ENCODE results near the gene ATP1A3. TPM values are rescaled to one million over a fixed set of nuclear protein-coding genes. Genes with fewer than 3 reads are reported as not detected.
A peak's percentile ranks its signal among the peaks of the same experiment; 100 is the strongest.
"Not testable (repeated sequence)": the region's sequence is repeated elsewhere in the genome, so short reads cannot be mapped to it uniquely, and the experiment has no call there.

The ATP1A3 gene
- polyA plus RNA-seq, 3 donors from 2014 or later = 0.29 to 5.9 (median 1.8) TPM

DNA sequence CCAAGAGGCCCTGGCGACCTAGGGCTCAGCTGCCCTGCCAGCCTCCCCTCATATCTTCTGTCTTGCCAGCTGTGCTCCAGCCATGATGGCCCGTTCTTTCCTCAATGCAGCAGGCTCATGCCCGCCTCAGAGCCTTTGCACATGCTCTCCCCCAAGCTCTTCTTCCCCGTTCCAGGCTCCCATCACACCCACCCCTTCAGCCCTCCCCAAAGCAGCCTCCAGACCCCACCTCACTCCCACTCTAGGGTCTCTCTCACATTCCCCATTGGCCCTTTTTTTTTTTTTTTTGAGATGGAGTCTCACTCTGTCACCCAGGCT lies 29.9 kb upstream of the ATP1A3 start:
- H3K27me3 Mint-ChIP-seq (ENCODE audit: low read depth in 3 of 3) = peaks cover 0 to 10% (median 5%) of the 10 kb centered on the region in 3 donors
- no peaks in the 10 kb centered on the region for H3K36me3 Mint-ChIP-seq
- H3K27ac Mint-ChIP-seq = no peak overlapping the region
- no peaks in the 10 kb centered on the region for H3K4me1 Mint-ChIP-seq
- no peaks in the 10 kb centered on the region for H3K9me3 Mint-ChIP-seq
- DNase-seq = no peak
- H3K4me3 Mint-ChIP-seq = no peak overlapping the region

DNA sequence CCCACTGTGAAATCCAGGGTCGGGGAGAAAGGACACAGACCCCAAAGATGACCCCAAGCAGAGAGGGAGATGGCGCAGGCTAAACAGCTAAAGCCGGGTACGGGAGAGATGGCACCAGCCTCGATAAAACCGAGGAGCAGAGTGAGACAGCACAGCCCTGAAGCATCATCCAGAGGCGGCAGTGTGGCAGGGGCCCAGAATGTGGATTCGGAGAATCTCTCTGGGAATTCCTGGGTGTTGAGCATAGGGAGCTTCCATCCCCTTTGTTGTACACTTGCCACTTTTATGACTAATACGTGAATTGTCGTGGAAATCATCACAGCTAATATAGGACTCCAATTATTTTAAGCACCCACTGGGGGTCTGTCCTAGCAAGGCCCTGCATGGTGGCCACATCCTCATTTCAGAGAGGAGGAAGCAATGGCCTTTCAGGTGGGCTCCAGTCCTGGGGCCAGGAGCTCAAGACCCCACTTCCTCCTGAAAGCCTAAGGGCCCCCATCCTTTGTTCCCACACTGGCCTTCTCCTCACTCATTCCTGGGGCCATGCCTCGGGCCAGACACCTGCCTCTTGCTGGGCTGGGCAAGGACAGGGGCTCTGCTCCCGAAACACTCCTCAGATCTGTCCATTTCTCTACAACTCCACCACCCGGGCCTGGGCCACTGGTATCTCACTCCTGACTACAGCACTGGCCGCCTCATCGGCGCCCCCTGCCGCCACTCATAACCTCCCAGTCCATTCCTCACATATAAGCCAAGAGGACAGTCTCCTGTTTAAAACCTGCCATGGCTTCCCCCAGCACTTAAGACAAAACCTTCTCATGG lies 29.3 kb upstream of the ATP1A3 start:
- Mint-ChIP-seq H3K9me3 (no peaks in the 10 kb centered on the region), H3K4me3 (no peak overlapping the region), H3K4me1 (no peaks in the 10 kb centered on the region), H3K27me3 (ENCODE audit: low read depth in 3 of 3) (peaks cover 0 to 10% (median 1%) of the 10 kb centered on the region in 3 donors), H3K36me3 (no peaks in the 10 kb centered on the region), H3K27ac (no peak overlapping the region)
- no peak for DNase-seq

DNA sequence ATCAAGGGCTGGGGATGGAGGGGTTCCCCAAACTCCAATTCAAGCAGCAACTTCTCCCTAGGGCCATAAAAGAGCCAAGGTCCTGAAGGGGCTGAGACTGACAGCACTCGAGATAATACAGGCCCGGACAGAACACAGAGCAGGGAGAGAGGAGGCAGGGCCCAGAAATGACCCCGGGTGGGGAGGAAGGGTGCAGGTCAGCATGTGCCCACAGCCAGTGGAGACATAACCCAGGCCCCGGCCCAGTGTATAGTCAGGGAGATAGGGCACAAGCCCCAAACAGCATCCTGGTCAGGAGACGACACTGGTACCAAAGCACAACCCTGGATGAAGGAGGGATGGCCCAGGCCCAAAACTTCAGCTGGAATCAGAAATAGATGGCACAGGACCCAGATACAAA lies 28.6 kb upstream of the ATP1A3 start:
- H3K36me3 Mint-ChIP-seq = no peaks in the 10 kb centered on the region
- no peak for DNase-seq
- no peaks in the 10 kb centered on the region for H3K9me3 Mint-ChIP-seq
- H3K27me3 Mint-ChIP-seq (ENCODE audit: low read depth in 3 of 3) = peaks cover 0 to 11% (median 0%) of the 10 kb centered on the region in 3 donors
- no peaks in the 10 kb centered on the region for H3K4me1 Mint-ChIP-seq
- H3K4me3 Mint-ChIP-seq = no peak overlapping the region
- H3K27ac Mint-ChIP-seq = no peak overlapping the region

DNA sequence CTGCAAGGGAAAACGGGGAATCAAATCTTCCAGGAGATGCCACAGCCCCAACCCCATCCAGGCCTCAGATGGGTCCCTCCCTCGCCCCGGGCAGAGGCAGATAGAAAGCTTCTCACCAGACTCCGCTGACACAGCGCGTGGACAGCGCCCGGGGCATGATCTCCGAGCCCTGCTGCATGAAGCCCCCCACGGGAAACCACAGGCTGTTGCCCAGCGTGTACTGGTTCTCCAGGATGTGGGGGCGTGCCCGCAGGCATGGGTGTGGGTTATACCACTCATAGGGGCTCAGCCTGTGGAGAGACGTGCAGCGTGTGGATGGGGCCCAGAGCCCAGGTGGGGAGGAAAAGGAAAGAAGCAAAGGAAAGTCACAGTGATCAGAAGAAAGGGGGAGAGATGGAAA lies 27.2 kb upstream of the ATP1A3 start:
- Mint-ChIP-seq H3K9me3 (no peaks in the 10 kb centered on the region), H3K4me1 (no peaks in the 10 kb centered on the region), H3K27ac (peak overlapping the region in 1 of 6 donors; percentile 35), H3K4me3 (no peak overlapping the region), H3K36me3 (no peaks in the 10 kb centered on the region), H3K27me3 (ENCODE audit: low read depth in 3 of 3) (peaks cover 0 to 9% (median 0%) of the 10 kb centered on the region in 3 donors)
- DNase-seq = no peak

DNA sequence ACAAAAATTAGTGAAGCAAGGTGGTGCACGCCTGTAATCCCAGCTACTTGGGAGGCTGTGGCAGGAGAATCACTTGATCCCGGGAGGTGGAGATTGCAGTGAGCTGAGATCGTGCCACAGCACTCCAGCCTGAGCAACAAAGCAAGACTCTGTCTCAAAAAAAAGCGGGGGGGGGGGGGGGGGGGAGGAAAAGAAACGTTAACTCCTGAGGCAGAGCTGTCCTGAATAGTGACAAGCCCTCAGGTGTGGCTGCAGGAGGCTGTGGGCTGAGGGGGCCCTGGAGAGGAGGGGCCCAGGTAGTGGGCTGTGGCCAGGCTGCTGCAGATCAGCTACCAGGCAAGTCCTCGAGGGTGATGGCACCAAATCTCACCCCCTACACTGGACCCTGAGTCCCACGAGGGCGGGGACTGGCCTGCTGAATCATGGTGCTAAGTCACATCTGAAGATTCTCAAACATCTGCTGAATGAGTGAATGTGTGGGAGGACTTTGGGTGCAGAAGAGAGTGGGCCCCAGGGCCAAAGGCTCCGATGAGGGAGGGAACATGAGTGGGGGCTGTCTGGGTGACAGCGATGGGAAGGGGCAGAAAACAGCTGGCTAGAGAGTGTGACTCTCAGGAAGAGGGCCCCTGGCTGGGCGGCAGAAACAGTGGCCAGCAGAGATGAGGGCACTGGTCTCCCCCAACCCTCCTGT lies 24.6 kb upstream of the ATP1A3 start:
- H3K27me3 Mint-ChIP-seq (ENCODE audit: low read depth in 3 of 3) = peaks cover 0 to 7% (median 0%) of the 10 kb centered on the region in 3 donors
- H3K9me3 Mint-ChIP-seq = no peaks in the 10 kb centered on the region
- H3K4me3 Mint-ChIP-seq = no peak overlapping the region
- no peaks in the 10 kb centered on the region for H3K4me1 Mint-ChIP-seq
- no peaks in the 10 kb centered on the region for H3K36me3 Mint-ChIP-seq
- DNase-seq = no peak
- no peak overlapping the region for H3K27ac Mint-ChIP-seq

DNA sequence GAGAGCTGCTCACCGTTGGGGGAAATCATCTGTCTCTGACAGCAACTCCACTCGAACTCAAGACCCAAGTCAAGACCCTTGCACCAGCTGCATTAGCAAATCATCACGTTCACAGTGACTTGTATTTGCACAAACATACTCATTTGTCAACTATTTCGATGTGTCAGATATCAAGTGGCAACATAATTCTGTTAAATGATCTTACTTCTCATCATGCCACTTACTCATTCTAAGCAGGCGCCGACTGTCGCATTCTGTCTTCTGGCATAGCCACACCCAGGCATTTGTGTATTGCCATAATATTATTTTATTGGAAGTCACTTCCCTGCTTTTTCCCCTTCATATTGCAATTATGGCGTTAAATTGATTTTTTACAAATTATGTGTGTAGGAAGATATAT lies 23.0 kb upstream of the ATP1A3 start:
- Mint-ChIP-seq H3K9me3 (no peaks in the 10 kb centered on the region), H3K4me1 (no peaks in the 10 kb centered on the region), H3K36me3 (no peaks in the 10 kb centered on the region), H3K4me3 (no peak overlapping the region), H3K27ac (no peak overlapping the region), H3K27me3 (ENCODE audit: low read depth in 3 of 3) (peaks cover 0 to 5% (median 0%) of the 10 kb centered on the region in 3 donors)
- DNase-seq = no peak

DNA sequence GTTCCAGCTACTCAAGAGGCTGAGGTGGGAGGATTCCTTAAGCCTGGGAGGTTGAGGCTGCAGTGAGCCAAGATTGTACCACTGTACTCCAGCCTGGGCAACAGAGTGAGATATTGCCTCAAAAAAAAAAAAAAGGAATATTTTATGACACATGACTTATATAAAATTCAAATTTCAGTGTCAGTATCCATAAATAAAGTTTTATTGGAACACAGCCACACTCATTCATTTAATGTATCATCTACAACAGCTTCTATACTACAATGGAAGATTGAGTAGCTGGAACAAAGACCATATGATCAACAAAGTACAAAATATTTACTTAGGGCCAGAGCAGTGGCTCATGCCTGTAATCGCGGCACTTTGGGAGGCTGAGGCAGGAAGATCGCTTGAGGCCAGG lies 18.7 kb upstream of the ATP1A3 start:
- not testable (repeated sequence) for H3K9me3 Mint-ChIP-seq; DNase-seq; H3K4me1 Mint-ChIP-seq; H3K27ac Mint-ChIP-seq; H3K4me3 Mint-ChIP-seq; H3K27me3 Mint-ChIP-seq (ENCODE audit: low read depth in 3 of 3); H3K36me3 Mint-ChIP-seq

DNA sequence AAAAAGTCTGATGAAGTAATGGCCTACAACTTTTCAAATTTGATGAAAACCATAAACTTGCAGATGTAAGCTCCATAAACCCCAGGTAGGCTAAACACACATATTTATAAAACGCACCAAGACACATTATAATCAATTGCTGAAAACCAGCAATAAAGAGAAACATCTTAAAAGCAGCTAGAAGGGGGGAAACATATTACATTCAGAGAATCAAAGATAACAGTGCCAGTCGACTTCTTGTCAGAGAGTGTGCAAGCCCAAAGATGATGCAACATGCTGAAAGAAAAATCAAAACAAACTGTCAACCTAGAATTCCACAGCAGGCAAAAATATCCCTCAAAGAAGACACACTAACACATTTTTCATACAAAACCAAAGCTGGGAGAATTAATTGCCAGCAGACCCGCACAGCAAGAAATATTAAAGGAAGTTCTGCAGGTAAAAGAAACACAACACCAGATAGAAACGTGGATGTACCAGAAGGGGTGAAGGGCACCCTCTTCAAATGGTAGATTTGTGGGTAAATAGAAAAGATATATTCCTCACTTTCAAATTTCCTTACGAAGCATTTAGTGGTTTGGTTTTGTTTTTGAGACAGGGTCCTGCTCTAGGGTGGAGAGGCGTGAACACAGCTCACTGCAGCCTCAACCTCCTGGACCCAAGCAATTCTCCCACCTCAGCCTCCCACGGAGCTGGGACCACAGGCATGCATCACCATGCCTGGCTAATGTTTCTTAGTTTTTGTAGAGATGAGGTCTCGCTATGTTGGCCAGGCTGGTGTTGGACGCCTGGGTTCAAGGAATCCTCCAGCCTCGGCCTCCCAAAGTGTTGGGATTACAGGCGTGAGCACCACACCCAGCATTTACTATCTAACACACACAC lies 16.5 kb upstream of the ATP1A3 start:
- Mint-ChIP-seq H3K27me3 (ENCODE audit: low read depth in 3 of 3) (peaks cover 0 to 6% (median 2%) of the 10 kb centered on the region in 3 donors), H3K27ac (no peak overlapping the region), H3K4me1 (no peaks in the 10 kb centered on the region), H3K4me3 (no peak overlapping the region), H3K9me3 (no peaks in the 10 kb centered on the region), H3K36me3 (no peaks in the 10 kb centered on the region)
- no peak for DNase-seq

DNA sequence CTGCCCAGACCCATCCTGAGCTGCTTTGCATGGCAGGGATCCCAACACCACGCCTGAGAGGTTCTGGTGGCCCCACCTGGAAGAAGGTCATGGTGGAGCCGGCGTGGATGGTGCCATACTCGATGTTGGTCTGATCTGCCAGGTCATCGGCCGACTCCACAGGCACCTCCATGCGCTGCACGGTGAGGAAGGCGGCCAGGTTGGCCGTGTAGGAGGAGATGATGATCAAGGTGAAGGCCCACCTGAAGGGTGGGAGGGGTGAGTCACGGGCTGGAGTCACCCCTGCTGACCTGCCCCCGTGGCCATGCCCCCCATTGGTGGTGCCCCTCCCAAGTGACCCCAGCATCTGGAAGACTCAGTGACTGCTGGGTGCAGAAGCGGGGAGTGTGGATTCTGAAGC lies 12.5 kb upstream of the ATP1A3 start:
- Mint-ChIP-seq H3K27me3 (ENCODE audit: low read depth in 3 of 3) (peaks cover 0 to 7% (median 2%) of the 10 kb centered on the region in 3 donors), H3K9me3 (peaks cover 0 to 2% (median 0%) of the 10 kb centered on the region in 6 donors), H3K4me3 (no peak overlapping the region), H3K27ac (no peak overlapping the region), H3K4me1 (no peaks in the 10 kb centered on the region), H3K36me3 (no peaks in the 10 kb centered on the region)
- no peak for DNase-seq

DNA sequence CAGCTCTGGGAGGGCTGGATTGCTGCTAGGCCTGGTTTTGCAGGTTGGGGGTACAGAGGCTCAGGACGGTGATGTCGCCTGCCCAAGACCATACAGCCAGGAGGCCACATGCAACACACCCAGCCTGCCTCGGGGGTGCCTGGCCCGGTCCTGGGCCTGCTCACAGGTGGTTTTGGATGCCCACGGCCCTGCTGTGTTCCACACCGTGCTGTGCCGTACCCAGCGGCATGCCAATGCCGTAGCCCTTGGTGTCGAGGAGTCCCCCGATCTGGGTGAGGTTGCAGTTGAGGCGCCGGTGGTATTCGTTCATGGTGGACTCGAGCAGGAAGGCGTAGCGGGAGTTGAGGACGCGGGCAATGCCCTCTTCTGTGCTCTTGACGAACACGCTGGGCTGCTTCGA lies 11.5 kb upstream of the ATP1A3 start:
- no peak for DNase-seq
- Mint-ChIP-seq H3K9me3 (peaks cover 0 to 2% (median 0%) of the 10 kb centered on the region in 6 donors), H3K4me1 (no peaks in the 10 kb centered on the region), H3K27ac (no peak overlapping the region), H3K36me3 (no peaks in the 10 kb centered on the region), H3K4me3 (no peak overlapping the region), H3K27me3 (ENCODE audit: low read depth in 3 of 3) (peaks cover 4 to 13% (median 4%) of the 10 kb centered on the region in 3 donors)

DNA sequence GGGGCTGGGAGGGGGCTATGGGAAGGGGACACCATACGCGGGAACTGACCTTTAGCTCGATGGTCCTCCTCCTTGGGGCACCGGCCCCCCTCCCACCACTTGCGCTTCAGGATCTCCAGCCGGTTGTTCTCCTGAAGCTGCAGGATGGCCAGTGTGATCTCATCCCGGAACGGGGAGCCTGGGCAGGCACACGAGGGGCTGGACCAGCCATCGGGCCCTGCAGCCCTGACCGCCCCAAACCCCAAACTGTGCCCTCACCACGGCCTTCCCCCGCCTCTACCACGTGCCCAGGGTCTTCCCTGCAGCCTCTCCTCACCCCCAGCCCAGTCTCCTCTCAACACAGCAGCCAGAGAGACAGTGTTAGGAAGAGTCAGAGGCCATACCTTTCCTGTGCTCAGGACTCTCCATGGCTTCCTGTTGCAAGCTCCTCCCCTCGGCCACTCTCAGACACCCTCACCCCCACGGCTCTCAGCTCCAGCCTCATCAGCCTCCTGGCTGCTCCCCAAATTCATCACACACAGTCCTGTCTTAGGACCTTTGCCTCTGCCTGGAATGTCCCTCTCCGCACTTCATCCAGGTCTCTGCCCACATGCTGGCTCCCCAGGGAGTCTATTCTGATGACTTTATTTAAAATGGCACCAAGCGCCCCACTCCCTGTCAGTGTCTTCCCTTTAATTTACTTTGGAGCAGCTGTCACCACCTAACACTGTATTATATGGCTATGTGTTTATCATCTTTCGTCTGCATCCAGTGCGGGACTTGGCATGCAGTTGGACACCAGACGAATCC lies 9.7 kb upstream of the ATP1A3 start:
- peaks cover 0 to 5% (median 0%) of the 10 kb centered on the region in 3 donors for H3K36me3 Mint-ChIP-seq
- H3K9me3 Mint-ChIP-seq = peaks cover 0 to 2% (median 0%) of the 10 kb centered on the region in 6 donors
- no peak overlapping the region for H3K27ac Mint-ChIP-seq
- peaks cover 0 to 3% of the 10 kb centered on the region in 2 donors for H3K4me1 Mint-ChIP-seq
- no peak overlapping the region for H3K4me3 Mint-ChIP-seq
- DNase-seq = no peak
- peaks cover 8 to 19% (median 12%) of the 10 kb centered on the region in 3 donors for H3K27me3 Mint-ChIP-seq (ENCODE audit: low read depth in 3 of 3)

DNA sequence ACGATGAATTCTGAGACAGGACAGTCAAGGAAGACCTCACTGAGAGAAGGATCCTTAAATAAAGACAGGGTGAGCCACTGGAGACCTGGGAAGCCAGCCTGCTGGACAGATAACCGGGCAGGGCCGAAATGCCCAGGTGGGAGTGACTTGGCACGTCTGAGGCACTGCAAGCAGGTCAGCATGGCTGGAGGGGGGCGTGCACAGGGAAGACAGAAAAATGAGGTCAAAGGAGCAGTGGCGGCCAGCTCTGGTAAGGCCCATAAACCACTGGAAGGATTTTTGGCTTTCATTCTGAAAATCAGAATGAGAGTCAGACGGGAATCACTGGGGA lies 5.8 kb upstream of the ATP1A3 start:
- Mint-ChIP-seq H3K36me3 (peaks cover 0 to 9% (median 4%) of the 10 kb centered on the region in 3 donors), H3K9me3 (peaks cover 0 to 2% (median 0%) of the 10 kb centered on the region in 6 donors), H3K27ac (no peak overlapping the region), H3K4me3 (peak overlapping the region in 1 of 5 donors; percentile 58), H3K27me3 (ENCODE audit: low read depth in 3 of 3) (peaks cover 16 to 32% (median 26%) of the 10 kb centered on the region in 3 donors), H3K4me1 (peaks cover 11 to 13% of the 10 kb centered on the region in 2 donors)
- no peak for DNase-seq

Data from immature natural killer cell (primary cell).